Fibroblast of mammary gland (primary cell): ENCODE measurements around the gene PRKX.
"Not testable (repeated sequence)": the region's sequence is repeated elsewhere in the genome, so short reads cannot be mapped to it uniquely, and the experiment has no call there.

ENCODE experiments used
- DNase-seq: peaks from one replicate; pipeline ENCODE4 v3.0.0-alpha.2; 2010; ENCODE audit warnings: low read depth
- H3K4me3 ChIP-seq: 2 replicates; pipeline ENCODE4 v1.5.1; 2011; ENCODE audit warnings: low read depth, mild to moderate bottlenecking, low read length, moderate library complexity; ENCODE audit not compliant: control insufficient read depth
- TF ChIP-seq, protein P1 (sequence below): conservative IDR thresholded peaks from 2 replicates; pipeline ENCODE4 v1.5.1; 2011; ENCODE audit warnings: low read depth, low read length, inconsistent platforms; ENCODE audit not compliant: control insufficient read depth, insufficient read depth

PRKX gene

GRCh38 chrX:3713225-3713936 is at the start of gene PRKX:
Gene PRKX (minus strand): TSS chrX:3713649. CDS start chrX:3713253, 396 bp downstream.
- H3K4me3 ChIP-seq = peak within 1 kb of the TSS; percentile 51
- DNase-seq = peak; percentile 27
- TF ChIP-seq, protein P1, sequence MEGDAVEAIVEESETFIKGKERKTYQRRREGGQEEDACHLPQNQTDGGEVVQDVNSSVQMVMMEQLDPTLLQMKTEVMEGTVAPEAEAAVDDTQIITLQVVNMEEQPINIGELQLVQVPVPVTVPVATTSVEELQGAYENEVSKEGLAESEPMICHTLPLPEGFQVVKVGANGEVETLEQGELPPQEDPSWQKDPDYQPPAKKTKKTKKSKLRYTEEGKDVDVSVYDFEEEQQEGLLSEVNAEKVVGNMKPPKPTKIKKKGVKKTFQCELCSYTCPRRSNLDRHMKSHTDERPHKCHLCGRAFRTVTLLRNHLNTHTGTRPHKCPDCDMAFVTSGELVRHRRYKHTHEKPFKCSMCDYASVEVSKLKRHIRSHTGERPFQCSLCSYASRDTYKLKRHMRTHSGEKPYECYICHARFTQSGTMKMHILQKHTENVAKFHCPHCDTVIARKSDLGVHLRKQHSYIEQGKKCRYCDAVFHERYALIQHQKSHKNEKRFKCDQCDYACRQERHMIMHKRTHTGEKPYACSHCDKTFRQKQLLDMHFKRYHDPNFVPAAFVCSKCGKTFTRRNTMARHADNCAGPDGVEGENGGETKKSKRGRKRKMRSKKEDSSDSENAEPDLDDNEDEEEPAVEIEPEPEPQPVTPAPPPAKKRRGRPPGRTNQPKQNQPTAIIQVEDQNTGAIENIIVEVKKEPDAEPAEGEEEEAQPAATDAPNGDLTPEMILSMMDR = no peak

GRCh38 chrX:3763111-3763510 is 49.7 kb upstream of the PRKX start:
- DNase-seq = no peak
- TF ChIP-seq, protein P1 = no peak
- no peak overlapping the region for H3K4me3 ChIP-seq

- TF ChIP-seq, protein P1 = no peak
- no peak for DNase-seq
- no peak overlapping the region for H3K4me3 ChIP-seq
Measured at GRCh38 chrX:3757510-3758025, 44.1 kb upstream of the PRKX start.

DNA sequence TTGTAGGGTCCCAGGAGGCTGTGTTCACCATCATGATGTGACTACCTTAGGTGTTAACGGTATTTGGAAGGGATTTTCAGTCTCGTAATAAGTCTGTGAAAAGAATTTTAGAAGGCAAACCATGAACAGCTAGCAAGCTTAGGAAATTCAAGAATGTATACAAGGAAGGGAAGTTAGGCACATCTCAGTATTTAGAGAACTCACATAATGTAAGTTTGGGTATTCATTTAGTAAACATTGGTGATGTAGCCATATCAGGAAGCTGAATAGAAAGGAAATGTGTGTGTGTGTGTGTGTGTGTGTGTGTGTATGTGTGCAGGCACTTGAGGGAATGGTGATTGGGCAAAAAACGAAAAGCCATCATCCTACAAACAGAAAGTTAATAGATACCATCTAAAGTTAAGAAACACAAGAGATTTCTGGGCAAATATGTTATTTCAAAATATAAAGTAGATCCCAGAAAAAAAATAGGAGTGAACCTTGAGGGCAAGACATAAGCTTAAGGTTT is 34.7 kb upstream of the PRKX start:
- TF ChIP-seq, protein P1 = no peak
- no peak for DNase-seq
- H3K4me3 ChIP-seq = no peak overlapping the region

DNA sequence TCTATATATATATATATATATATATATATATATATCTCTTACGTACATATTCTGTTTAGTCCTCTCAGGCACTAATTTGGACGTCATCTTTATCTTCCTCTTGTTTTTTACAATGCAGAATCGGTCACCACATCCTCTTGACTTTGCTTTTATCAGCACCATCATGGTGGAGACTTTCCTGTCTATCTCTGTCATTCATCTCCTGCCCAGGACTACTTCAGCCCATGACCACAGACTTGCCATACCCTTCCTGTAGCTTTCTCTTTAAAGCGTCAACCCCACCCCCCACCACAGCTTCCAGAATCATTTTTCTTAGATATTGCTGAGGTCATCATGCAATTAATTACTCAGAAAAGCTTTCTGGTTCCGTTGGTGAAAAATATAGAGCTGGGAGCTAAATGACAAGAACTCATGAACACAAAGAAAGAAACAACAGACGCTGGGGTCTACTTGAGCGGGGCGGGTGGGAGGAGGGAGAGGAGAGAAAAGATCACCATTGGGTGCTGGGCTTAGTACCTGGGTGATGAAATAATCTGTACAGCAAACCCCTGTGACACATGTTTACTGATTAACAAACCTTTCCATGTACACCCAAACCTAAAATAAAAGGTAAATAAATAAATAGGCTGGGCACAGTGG is 30.5 kb upstream of the PRKX start:
- no peak for DNase-seq
- TF ChIP-seq, protein P1 = no peak
- H3K4me3 ChIP-seq = no peak overlapping the region

GRCh38 chrX:3740946-3741345 is 27.5 kb upstream of the PRKX start:
- not testable (repeated sequence) for DNase-seq, H3K4me3 ChIP-seq

- DNase-seq = no peak
- TF ChIP-seq, protein P1 = no peak
- no peak overlapping the region for H3K4me3 ChIP-seq
Measured at GRCh38 chrX:3738509-3738908, 25.1 kb upstream of the PRKX start.

DNA sequence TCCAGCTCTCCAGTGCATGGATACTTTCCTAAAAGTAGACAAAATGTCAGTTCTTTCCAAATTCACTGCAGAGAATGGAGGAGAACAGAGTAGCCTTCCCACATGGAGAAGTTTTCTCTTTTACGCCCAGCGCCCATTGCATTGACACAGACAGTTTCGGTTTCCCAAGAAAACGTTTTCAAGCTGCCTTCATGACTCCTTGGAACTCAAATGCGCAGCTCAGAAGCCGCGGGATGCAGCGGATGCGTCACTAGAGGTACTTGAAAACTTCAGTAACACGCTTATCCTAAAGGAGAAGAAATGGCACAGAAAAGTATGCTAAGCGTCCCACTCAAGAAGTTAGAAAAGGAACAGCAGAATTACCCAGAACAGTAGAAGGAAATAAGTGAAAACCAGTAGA is 23.1 kb upstream of the PRKX start:
- H3K4me3 ChIP-seq, DNase-seq: not testable (repeated sequence)

- DNase-seq, H3K4me3 ChIP-seq: not testable (repeated sequence)
Measured at GRCh38 chrX:3735891-3736290, 22.4 kb upstream of the PRKX start.

DNA sequence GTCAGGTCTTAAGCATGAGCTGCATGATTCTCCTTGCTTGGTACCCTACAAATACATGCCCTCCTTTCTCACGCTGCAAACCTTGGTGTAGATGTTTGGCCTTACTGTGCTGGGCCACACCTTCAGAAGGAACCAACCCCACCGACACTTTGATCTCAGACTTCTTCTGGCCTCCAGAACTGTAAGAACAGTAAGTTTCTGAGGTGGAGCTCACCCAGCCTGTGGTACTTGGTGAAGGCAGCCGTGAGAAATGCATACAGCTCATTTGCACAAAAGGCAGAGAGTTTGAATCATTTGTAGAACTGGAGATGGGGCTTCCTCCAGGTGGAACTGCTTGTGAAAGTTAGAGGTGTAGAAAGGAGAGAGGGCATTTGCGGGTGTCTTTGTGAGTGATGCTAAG is 21.0 kb upstream of the PRKX start:
- H3K4me3 ChIP-seq, DNase-seq: not testable (repeated sequence)
